Parathyroid adenoma (tissue), 2 donors: ENCODE measurements around the gene BHLHA15.

ENCODE experiments used
- H2AFZ ChIP-seq: fragments of 300-600 bp; sonication (generic); one replicate; pipeline ENCODE4 v1.7.0; 2017; ENCODE audit warnings: antibody characterized with exemption, mild to moderate bottlenecking
- H3K27ac ChIP-seq: fragments of 300-600 bp; sonication (generic); one replicate; pipeline ENCODE4 v1.7.0; 2017
- H3K27me3 ChIP-seq: fragments of 300-600 bp; sonication (generic); one replicate; pipeline ENCODE4 v1.7.0; 2017; ENCODE audit warnings: low read length; ENCODE audit not compliant: control insufficient read depth, insufficient read depth
- H3K36me3 ChIP-seq: fragments of 300-600 bp; sonication (generic); one replicate; pipeline ENCODE4 v1.7.0; 2017; ENCODE audit warnings: low read length; ENCODE audit not compliant: control insufficient read depth, insufficient read depth
- H3K4me1 ChIP-seq: fragments of 300-600 bp; sonication (generic); one replicate; pipeline ENCODE4 v1.7.0; 2017; ENCODE audit warnings: control low read depth
- H3K4me2 ChIP-seq: fragments of 300-600 bp; sonication (generic); one replicate; pipeline ENCODE4 v1.7.0; 2017; ENCODE audit warnings: low read length
- H3K4me3 ChIP-seq: fragments of 300-600 bp; sonication (generic); one replicate; pipeline ENCODE4 v1.7.0; 2017; ENCODE audit warnings: low read depth, low read length
- H3K79me2 ChIP-seq: fragments of 300-600 bp; sonication (generic); one replicate; pipeline ENCODE4 v1.7.0; 2017; ENCODE audit warnings: control low read depth
- H3K9ac ChIP-seq: fragments of 300-600 bp; sonication (generic); one replicate; pipeline ENCODE4 v1.7.0; 2017; ENCODE audit warnings: mild to moderate bottlenecking
- H3K9me3 ChIP-seq: fragments of 300-600 bp; sonication (generic); one replicate; pipeline ENCODE4 v1.7.0; 2017; ENCODE audit warnings: low read length; ENCODE audit not compliant: control insufficient read depth
- TF ChIP-seq, protein P1 (sequence below): fragments of 300-600 bp; sonication (generic); IDR thresholded peaks from one replicate; pipeline ENCODE4 v1.7.0; 2017; ENCODE audit warnings: antibody characterized with exemption, mild to moderate bottlenecking
- donor health status: primary hyperparathyroidism.

The BHLHA15 gene

DNA sequence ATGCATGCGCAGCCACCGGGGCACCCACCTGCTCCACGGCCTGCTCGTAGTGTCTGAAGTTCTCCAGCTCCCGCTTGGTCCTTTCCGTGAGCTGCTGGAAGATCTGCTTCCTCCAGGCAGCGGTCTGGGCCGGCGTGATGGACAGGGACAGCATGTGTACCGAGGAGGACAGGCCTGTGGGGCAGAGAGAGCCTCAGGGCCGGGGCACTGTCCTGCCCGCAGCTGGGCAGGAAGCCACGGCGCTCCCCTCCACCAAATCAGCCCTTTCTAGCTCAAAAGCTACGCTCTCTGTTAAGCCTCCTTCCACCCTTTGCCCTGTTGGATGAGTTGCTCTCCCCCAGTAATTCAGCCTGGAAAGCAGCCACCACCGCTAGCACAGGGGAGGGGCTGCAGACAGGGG is 21.6 kb downstream of the BHLHA15 start:
- Histone ChIP-seq H3K27me3 (no peaks in the 10 kb centered on the region), H3K79me2 (no peaks in the 10 kb centered on the region), H2AFZ (no peak overlapping the region), H3K4me1 (no peaks in the 10 kb centered on the region), H3K27ac (no peak overlapping the region), H3K36me3 (no peaks in the 10 kb centered on the region), H3K9ac (no peak overlapping the region), H3K4me2 (no peak overlapping the region), H3K4me3 (no peak overlapping the region), H3K9me3 (no peaks in the 10 kb centered on the region)
- TF ChIP-seq, protein P1, sequence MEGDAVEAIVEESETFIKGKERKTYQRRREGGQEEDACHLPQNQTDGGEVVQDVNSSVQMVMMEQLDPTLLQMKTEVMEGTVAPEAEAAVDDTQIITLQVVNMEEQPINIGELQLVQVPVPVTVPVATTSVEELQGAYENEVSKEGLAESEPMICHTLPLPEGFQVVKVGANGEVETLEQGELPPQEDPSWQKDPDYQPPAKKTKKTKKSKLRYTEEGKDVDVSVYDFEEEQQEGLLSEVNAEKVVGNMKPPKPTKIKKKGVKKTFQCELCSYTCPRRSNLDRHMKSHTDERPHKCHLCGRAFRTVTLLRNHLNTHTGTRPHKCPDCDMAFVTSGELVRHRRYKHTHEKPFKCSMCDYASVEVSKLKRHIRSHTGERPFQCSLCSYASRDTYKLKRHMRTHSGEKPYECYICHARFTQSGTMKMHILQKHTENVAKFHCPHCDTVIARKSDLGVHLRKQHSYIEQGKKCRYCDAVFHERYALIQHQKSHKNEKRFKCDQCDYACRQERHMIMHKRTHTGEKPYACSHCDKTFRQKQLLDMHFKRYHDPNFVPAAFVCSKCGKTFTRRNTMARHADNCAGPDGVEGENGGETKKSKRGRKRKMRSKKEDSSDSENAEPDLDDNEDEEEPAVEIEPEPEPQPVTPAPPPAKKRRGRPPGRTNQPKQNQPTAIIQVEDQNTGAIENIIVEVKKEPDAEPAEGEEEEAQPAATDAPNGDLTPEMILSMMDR = no peak

DNA sequence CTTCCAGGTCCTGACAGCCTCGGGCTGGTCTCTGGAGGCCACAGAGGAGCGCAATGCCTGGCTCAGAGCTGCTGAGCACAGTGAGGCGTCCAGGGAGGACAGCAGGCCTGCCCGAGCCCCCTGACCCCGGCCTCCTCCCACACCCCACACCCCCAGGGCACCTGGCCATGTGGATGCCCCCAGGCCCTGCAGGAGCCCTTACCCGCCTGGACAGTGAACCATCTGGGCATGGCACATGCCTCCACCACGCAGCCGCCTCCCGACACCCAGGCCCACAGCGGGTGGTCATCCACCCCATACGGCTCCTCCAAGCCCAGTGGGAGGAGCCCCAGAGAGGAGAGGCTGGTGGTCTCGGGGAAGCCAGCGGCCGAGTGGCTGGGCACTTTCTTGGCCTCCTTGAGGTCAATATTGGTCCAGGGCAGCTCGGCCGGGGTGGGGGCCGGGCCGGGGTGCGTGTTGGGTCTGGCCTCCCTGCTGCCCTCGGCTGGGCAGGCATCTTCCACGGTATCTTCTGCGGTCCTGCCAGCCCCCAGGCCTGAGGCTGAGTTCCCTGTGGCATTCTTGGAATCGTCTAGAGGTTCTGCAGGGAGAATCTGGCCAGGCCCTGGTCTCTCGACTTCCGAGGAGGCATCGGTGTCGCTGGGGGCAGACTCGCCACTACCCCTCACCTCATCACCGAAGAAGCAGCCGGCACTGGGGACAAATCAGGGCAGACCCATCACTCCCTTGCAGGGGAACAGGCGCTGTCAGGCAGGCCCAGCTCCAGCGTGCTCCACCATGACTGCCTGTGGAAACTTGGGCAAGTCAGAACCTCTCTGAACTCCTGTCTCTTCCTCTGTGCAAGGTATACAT is 22.2 kb downstream of the BHLHA15 start:
- H3K27ac ChIP-seq = no peak overlapping the region
- no peaks in the 10 kb centered on the region for H3K79me2 ChIP-seq
- H2AFZ ChIP-seq = no peak overlapping the region
- no peak overlapping the region for H3K4me2 ChIP-seq
- H3K9ac ChIP-seq = no peak overlapping the region
- H3K9me3 ChIP-seq = no peaks in the 10 kb centered on the region
- H3K36me3 ChIP-seq = no peaks in the 10 kb centered on the region
- H3K4me3 ChIP-seq = no peak overlapping the region
- H3K4me1 ChIP-seq = no peaks in the 10 kb centered on the region
- TF ChIP-seq, protein P1 = no peak
- no peaks in the 10 kb centered on the region for H3K27me3 ChIP-seq

DNA sequence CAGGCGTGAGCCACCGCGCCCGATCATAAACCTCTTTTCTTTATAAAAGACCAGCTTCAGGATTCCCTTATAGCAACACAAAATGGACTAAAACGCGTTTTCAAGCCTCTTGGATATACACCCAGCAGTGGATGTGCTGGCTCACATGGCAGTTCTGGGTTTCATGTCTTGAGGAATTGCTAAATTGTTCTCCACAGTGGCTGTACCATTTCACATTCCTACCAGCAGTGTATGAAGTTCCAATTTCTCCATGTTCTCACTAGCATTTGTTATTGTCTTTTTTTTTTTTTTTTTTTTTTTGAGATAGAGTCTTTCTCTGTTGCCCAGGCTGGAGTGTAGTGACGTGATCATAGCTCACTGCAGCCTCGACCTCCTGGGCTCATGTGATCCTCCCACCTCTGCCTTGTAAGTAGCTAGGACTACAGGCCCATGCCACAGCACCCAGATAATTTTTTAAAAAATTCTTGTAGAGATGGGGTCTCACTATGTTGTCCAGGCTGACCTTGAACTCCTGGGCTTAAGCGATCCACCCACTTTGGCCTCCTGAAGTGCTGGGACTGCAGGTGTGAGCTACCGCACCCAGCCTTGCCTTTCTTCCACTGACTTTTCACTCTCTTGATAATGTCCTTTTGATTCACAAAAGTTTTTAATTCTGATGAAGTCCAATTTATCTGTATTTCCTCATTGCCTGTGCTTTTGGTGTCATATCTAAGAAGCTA is 23.3 kb downstream of the BHLHA15 start:
- no peak overlapping the region for H3K27ac ChIP-seq
- no peaks in the 10 kb centered on the region for H3K79me2 ChIP-seq
- H3K4me1 ChIP-seq = no peaks in the 10 kb centered on the region
- H3K9ac ChIP-seq = no peak overlapping the region
- no peaks in the 10 kb centered on the region for H3K27me3 ChIP-seq
- H3K9me3 ChIP-seq = no peaks in the 10 kb centered on the region
- TF ChIP-seq, protein P1 = no peak
- H3K4me3 ChIP-seq = no peak overlapping the region
- no peaks in the 10 kb centered on the region for H3K36me3 ChIP-seq
- no peak overlapping the region for H3K4me2 ChIP-seq
- no peak overlapping the region for H2AFZ ChIP-seq

DNA sequence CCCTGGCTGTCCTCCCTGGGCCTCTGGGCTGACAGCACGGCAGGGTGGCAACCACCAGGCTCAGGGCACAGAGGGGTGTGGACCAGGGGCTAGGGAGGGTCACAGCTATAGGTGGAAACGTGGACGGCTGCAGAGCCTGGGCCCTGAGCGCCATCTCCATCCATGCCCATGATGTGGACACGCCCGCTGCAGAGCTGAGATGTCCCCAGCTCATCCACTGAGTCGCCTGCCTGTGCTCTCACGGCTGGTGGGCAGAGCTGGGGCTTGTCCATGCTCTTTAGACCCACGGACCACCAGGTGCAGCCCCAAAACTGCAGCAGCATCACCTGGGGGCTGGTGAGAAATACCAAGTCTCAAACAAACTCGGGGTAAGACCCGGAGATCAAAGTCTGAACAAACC is 24.7 kb downstream of the BHLHA15 start:
- no peak overlapping the region for H3K4me2 ChIP-seq
- no peaks in the 10 kb centered on the region for H3K4me1 ChIP-seq
- H2AFZ ChIP-seq = no peak overlapping the region
- TF ChIP-seq, protein P1 = no peak
- H3K9me3 ChIP-seq = no peaks in the 10 kb centered on the region
- no peaks in the 10 kb centered on the region for H3K27me3 ChIP-seq
- no peaks in the 10 kb centered on the region for H3K79me2 ChIP-seq
- H3K27ac ChIP-seq = no peak overlapping the region
- no peaks in the 10 kb centered on the region for H3K36me3 ChIP-seq
- H3K4me3 ChIP-seq = no peak overlapping the region
- no peak overlapping the region for H3K9ac ChIP-seq
